GM10248 (cell line): Measurements from ENCODE around the gene KDM4C.

Experiments
- CTCF ChIA-PET: fragments of 300-600 bp; sonication (Branson Sonifier 250); formaldehyde crosslinking; extraction: SDS; loops from one replicate; lab custom pipeline; 2021; ENCODE audit warnings: antibody characterized with exemption; lab: Yijun Ruan, JAX
- POLR2A ChIA-PET: fragments of 350-650 bp; sonication (Branson Sonifier 250); formaldehyde crosslinking; extraction: SDS; loops from one replicate; lab custom pipeline; 2020; ENCODE audit warnings: antibody characterized with exemption; lab: Yijun Ruan, JAX
- DNase-seq: peaks from one replicate; pipeline ENCODE4 v3.0.0; 2012; ENCODE audit errors: extremely low spot score
- TF ChIP-seq, protein P1 (sequence below): IDR thresholded peaks from 2 replicates; pipeline ENCODE4 v1.5.1; 2012; ENCODE audit warnings: mild to moderate bottlenecking, low read depth; ENCODE audit errors: extremely low read depth, missing control alignments, control extremely low read depth

The KDM4C gene

GRCh38 chr9:7083192-7083591 is 325.4 kb downstream of the KDM4C start:
- TF ChIP-seq, protein P1, sequence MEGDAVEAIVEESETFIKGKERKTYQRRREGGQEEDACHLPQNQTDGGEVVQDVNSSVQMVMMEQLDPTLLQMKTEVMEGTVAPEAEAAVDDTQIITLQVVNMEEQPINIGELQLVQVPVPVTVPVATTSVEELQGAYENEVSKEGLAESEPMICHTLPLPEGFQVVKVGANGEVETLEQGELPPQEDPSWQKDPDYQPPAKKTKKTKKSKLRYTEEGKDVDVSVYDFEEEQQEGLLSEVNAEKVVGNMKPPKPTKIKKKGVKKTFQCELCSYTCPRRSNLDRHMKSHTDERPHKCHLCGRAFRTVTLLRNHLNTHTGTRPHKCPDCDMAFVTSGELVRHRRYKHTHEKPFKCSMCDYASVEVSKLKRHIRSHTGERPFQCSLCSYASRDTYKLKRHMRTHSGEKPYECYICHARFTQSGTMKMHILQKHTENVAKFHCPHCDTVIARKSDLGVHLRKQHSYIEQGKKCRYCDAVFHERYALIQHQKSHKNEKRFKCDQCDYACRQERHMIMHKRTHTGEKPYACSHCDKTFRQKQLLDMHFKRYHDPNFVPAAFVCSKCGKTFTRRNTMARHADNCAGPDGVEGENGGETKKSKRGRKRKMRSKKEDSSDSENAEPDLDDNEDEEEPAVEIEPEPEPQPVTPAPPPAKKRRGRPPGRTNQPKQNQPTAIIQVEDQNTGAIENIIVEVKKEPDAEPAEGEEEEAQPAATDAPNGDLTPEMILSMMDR, result no peak
- CTCF ChIA-PET, result interaction anchor here (0.7 to 1.2 kb wide), 2 partner anchors 10 to 30 kb away, joined by 3 to 4 read pairs; no protein-coding TSS in a partner anchor
- DNase-seq, result no peak
- POLR2A ChIA-PET, result no interaction called here

DNA sequence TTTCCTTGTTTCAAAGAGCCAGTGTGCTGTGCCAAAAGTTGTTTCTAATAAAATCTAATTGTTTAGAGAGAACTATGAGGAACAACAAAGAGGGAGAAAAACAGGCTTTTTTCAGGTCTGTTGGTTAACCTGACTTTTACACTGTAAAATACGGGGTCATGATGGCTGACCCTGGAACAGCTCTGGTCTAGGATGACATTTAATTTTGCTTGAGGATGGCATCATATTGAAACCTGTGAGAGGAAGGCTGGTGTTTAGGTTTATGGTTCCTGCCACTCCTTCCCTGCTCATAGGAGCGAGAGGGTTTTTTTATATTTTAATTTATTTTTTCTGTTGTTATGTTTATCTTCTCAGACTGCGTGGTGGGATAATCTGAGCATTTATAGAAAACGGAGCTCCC is 327.6 kb downstream of the KDM4C start:
- TF ChIP-seq, protein P1, result no peak
- POLR2A ChIA-PET, result no interaction called here
- CTCF ChIA-PET, result no interaction called here
- no peak for DNase-seq

- CTCF ChIA-PET, result interaction anchor here (0.9 kb wide), 1 partner anchor 19 kb away, joined by 3 read pairs; no protein-coding TSS in a partner anchor
- POLR2A ChIA-PET, result no interaction called here
- TF ChIP-seq, protein P1, result no peak
- no peak for DNase-seq
Measured at GRCh38 chr9:7086389-7086788, 328.6 kb downstream of the KDM4C start.

DNA sequence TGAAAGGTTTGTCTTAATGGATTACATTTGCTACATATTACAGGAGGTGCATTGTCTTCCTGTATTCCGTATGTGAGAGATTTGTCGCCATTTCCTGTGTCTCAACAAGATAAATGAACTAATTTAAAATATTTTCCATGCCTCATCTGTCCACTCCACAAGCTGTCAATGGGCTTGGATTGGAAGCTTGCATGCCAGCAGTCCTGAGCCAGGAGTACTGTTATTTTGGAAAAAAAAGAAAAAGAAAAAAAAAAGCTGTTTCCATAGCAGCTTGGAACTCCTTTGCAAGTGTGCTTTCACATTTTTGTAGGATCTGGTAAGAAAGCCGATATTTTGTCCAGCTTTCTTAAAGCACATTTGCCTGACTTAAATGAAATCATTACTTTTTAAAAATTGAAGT is 330.8 kb downstream of the KDM4C start:
- DNase-seq, result no peak
- ChIA-PET CTCF (interaction anchor here (1.2 kb wide), 1 partner anchor 10 kb away, joined by 5 read pairs; no protein-coding TSS in a partner anchor), POLR2A (no interaction called here)
- TF ChIP-seq, protein P1, result no peak

DNA sequence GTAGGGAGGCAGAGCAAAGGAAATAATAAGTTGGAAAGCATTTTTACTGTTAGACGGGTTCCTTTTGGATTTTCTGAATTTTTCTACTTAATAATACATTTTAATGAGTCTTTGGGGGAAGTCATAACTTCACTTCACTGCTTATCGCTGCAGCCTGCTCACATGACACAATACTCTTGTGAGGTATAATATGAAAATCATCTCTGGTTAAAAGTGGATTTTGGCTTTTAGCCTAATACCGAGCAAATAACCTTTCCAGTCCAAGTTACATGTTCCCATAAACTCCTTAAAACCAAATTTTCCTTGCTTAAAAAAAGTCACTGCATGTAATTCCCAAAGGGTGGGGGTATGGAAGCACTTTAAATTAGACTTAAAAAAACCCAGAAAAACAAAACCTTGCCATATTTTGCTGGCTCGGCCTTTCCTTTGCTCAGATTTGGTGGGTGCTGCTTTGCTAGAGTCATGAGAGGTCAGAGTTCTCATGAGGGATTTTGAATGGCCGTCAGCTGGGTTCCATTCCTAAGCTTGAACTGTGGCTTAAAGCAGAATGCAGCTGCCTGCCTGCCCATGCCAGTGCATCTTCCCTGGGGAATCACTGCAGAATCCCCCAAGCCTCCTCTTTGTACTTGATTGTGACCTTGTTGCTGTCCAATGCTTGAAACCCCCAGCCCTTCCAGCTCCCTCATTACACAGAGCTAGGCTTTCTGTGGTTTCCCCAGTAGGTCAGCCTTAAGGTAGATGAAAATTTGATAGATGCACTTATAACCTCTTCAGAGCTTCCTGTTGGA is 331.8 kb downstream of the KDM4C start:
- TF ChIP-seq, protein P1, result no peak
- ChIA-PET POLR2A (no interaction called here), CTCF (interaction anchor here (1.2 to 1.4 kb wide), 2 partner anchors 9 to 365 kb away, joined by 3 to 5 read pairs; no protein-coding TSS in a partner anchor)
- no peak for DNase-seq

- CTCF ChIA-PET, result no interaction called here
- DNase-seq, result no peak
- TF ChIP-seq, protein P1, result no peak
- POLR2A ChIA-PET, result no interaction called here
Measured at GRCh38 chr9:7093040-7093439, 335.3 kb downstream of the KDM4C start.
